Measurements from ENCODE around the gene MR1.

MR1 gene

GRCh38 chr1:181064702-181065101 is 30.9 kb downstream of the MR1 start:
- DNase-seq: no peak

- DNase-seq: no peak
Observed at GRCh38 chr1:181073638-181074037, 39.9 kb downstream of the MR1 start.

GRCh38 chr1:181075766-181076350 is 42.1 kb downstream of the MR1 start:
- DNase-seq: no peak

- no peak for DNase-seq
Observed at GRCh38 chr1:181076852-181077251, 43.1 kb downstream of the MR1 start.

GRCh38 chr1:181077576-181078242 is 43.9 kb downstream of the MR1 start:
- DNase-seq: no peak

GRCh38 chr1:181079382-181079781 is 45.6 kb downstream of the MR1 start:
- no peak for DNase-seq

- DNase-seq: no peak
Observed at GRCh38 chr1:181079920-181080319, 46.1 kb downstream of the MR1 start.

- DNase-seq: no peak
Observed at GRCh38 chr1:181080556-181080955, 46.8 kb downstream of the MR1 start.

GRCh38 chr1:181081395-181081794 is 47.6 kb downstream of the MR1 start:
- DNase-seq: no peak

GRCh38 chr1:181083842-181084605 is 50.2 kb downstream of the MR1 start:
- DNase-seq: peak; percentile 75 to 78

- no peak for DNase-seq
Observed at GRCh38 chr1:181084606-181084969, 50.8 kb downstream of the MR1 start.

GRCh38 chr1:181086091-181086490 is 52.3 kb downstream of the MR1 start:
- DNase-seq: no peak

- DNase-seq: peak in 1 of 2 donors; percentile 18
Observed at GRCh38 chr1:181086926-181087325, 53.1 kb downstream of the MR1 start.

- peak; percentile 20 to 63 for DNase-seq
Observed at GRCh38 chr1:181087400-181087901, 53.7 kb downstream of the MR1 start.

- peak; percentile 97 for DNase-seq
Observed at GRCh38 chr1:181088079-181089016, 54.6 kb downstream of the MR1 start, which contains the start of gene IER5. TSS of gene IER5 (plus strand) at chr1:181088700. CDS start at chr1:181088903, 203 bp downstream.

GRCh38 chr1:181089017-181089675 is 55.4 kb downstream of the MR1 start:
- DNase-seq: peak in 1 of 2 donors; percentile 43

GRCh38 chr1:181089676-181090544 is 56.1 kb downstream of the MR1 start:
- DNase-seq: peak; percentile 90 to 91

- DNase-seq: peak; percentile 49 to 67
Observed at GRCh38 chr1:181090641-181091126, 56.9 kb downstream of the MR1 start.

- peak in 1 of 2 donors; percentile 20 for DNase-seq
Observed at GRCh38 chr1:181091309-181092040, 57.7 kb downstream of the MR1 start.

GRCh38 chr1:181092056-181092455 is 58.3 kb downstream of the MR1 start:
- no peak for DNase-seq

Measured in CD4-positive, alpha-beta T cell treated with Interleukin-1 beta for 1 hour (primary cell).